Mesangial cell (primary cell): ENCODE measurements around the gene KAT7. TPM values are rescaled to one million over a fixed set of nuclear protein-coding genes. Genes with fewer than 3 reads are reported as not detected.

Experiments
- total RNA-seq: library from RNA; depleted of rRNA; stranded (reverse); fragments of >200 nt; gene quantifications from 2 replicates; pipeline ENCODE4 v1.2.3, GENCODE V29; 2015

Gene KAT7
- 20.0 and 26.4 TPM in 2 replicates for total RNA-seq

GRCh38 chr17:49788478-49789242 lies at the start of gene KAT7:
Gene KAT7, plus strand, starts transcription at chr17:49788681. Its CDS starts 154 bp downstream, at chr17:49788835.

GRCh38 chr17:49763735-49764558 lies 24.5 kb upstream of the KAT7 start, which contains the start of gene FAM117A:
Gene FAM117A, minus strand, starts transcription at chr17:49764131. Its CDS starts 44 bp downstream, at chr17:49764087.

GRCh38 chr17:49848019-49848473 lies 59.6 kb downstream of the KAT7 start, which contains the start of gene TAC4:
Gene TAC4, minus strand, starts transcription at chr17:49848069. Its CDS starts 52 bp downstream, at chr17:49848017.

Other genes with a start within 250 kb of the KAT7 start
- under 0.01 TPM in 1 of 2 replicates, not detected in the other for gene NXPH3, start 212.8 kb upstream of the KAT7 start, total RNA-seq
- gene SPOP, start 110.6 kb upstream of the KAT7 start, total RNA-seq, result 24.0 and 24.1 TPM in 2 replicates
- 50.5 and 82.0 TPM in 2 replicates for gene SLC35B1, start 80.7 kb upstream of the KAT7 start, total RNA-seq
- 5.8 and 6.0 TPM in 2 replicates for gene FAM117A, start 24.6 kb upstream of the KAT7 start, total RNA-seq
- gene TAC4, start 59.4 kb downstream of the KAT7 start, total RNA-seq, result not detected in 2 replicates
- gene DLX4, start 180.5 kb downstream of the KAT7 start, total RNA-seq, result 0.38 TPM in 1 of 2 replicates, not detected in the other
- gene DLX3, start 206.5 kb downstream of the KAT7 start, total RNA-seq, result under 0.01 TPM in 1 of 2 replicates, not detected in the other